ENCODE measurements around the gene CCDC80. TPM values are rescaled to one million over a fixed set of nuclear protein-coding genes. Genes with fewer than 3 reads are reported as not detected.

CCDC80 gene
- total RNA-seq, 1 donor from 2014 or later = 5.2 TPM

Other genes starting within 250 kb of the CCDC80 start
- not detected in 2 replicates for gene BTLA, start 141.7 kb downstream of the CCDC80 start, total RNA-seq
- gene ATG3, start 79.2 kb downstream of the CCDC80 start, total RNA-seq = 60.1 and 66.1 TPM in 2 replicates
- gene SLC35A5, start 79.1 kb downstream of the CCDC80 start, total RNA-seq = 22.0 and 35.7 TPM in 2 replicates
- gene CD200R1L, start 205.7 kb upstream of the CCDC80 start, total RNA-seq = not detected in 2 replicates